ENCODE data around the gene MICAL3.

GRCh38 chr22:17980638-17981051 is 43.7 kb downstream of the MICAL3 start:
- TF ChIP-seq CTCF (IDR thresholded peaks at IDR 0.05) (no peak), POLR2A (IDR thresholded peaks at IDR 0.05) (no peak)

Data from testis (tissue), 2 donors.